ENCODE results near the gene TBL1XR1.

GRCh38 chr3:177106594-177106993, 90.7 kb downstream of the TBL1XR1 start:
- no peak for TF ChIP-seq POLR2A (IDR thresholded peaks at IDR 0.05; ENCODE audit: low read length)
- no peak for TF ChIP-seq GATA1 (IDR thresholded peaks at IDR 0.05; ENCODE audit: low read depth, low read length)
